Neuron (in vitro differentiated cells): ENCODE measurements around the gene PDSS2.
"Not testable (repeated sequence)": the region's sequence is repeated elsewhere in the genome, so short reads cannot be mapped to it uniquely, and the experiment has no call there.

Experiments
- H2AFZ ChIP-seq: one replicate; pipeline ENCODE4 v1.6.1; 2013; ENCODE audit warnings: low read depth, mild to moderate bottlenecking, inconsistent platforms, low read length, moderate library complexity
- H3K27me3 ChIP-seq: one replicate; pipeline ENCODE4 v1.6.1; 2013; ENCODE audit warnings: low read length; ENCODE audit not compliant: insufficient read depth
- H3K36me3 ChIP-seq: one replicate; pipeline ENCODE4 v1.6.1; 2013; ENCODE audit warnings: low read length; ENCODE audit not compliant: insufficient read depth
- H3K4me1 ChIP-seq: one replicate; pipeline ENCODE4 v1.6.1; 2013; ENCODE audit warnings: low read length; ENCODE audit not compliant: insufficient read depth
- H3K4me3 ChIP-seq: 2 replicates; pipeline ENCODE4 v1.5.1; 2013; ENCODE audit warnings: mild to moderate bottlenecking, low read length, moderate library complexity
- H3K9me3 ChIP-seq: one replicate; pipeline ENCODE4 v1.6.1; 2013; ENCODE audit warnings: low read length

Gene PDSS2

DNA sequence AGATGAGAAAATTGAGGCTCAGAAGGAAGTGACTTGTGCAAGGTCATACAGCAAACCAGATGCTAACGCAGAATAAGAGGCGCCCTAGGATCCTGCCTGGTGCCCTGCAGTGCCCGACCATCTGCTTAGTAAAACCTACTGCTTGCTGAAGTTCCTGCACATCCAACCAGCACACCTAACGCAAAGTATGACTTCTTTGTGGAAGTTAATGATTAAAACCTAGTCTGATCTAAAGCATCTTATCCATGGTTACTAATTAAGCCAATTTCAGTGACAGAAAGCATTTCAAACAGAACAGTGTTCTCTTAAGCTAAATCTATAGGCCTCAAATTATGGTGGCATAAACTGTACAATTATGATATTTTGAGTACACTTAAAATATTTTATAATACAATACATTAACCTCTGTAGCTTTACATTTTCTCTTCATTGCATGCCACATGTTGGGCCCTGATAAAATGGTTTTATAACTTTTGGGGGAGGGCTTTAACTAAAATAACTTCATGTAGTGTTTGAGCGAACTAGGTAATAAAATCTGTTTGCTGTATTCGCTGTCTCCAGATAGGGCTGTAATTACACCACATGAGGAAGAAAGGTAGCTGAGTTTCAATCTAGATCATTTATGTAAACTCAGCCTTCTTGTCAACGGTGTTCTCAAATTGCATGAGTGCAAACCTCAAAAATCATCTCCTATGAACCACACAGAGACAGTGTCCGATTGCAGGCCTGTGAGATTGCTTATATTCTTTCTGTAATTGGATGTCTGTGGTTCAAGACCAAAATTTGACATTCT is 306.5 kb downstream of the PDSS2 start:
- no peak overlapping the region for H3K4me3 ChIP-seq
- H2AFZ ChIP-seq, result no peak overlapping the region
- H3K4me1 ChIP-seq, result peaks cover 11% of the 10 kb centered on the region
- no peaks in the 10 kb centered on the region for H3K36me3 ChIP-seq
- H3K9me3 ChIP-seq, result no peaks in the 10 kb centered on the region
- no peaks in the 10 kb centered on the region for H3K27me3 ChIP-seq

DNA sequence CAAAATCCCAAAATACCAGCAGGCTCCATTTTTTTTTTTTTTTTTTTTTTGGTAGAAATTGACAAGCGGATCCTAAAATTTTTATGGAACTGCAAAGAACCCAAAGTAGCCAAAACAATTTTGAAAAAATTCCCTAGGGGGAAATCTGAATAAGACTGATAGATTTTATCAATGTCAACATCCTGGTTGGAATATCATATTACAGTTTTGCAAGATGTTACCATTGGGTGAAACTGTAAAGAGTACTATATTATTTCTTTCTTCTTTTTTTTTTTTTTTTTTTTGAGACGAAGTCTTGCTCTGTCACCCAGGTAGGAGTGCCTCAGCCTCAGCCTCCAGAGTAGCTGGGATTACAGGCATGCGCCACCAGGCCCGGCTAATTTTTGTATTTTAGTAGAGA is 314.7 kb downstream of the PDSS2 start:
- Histone ChIP-seq H3K9me3 (no peaks in the 10 kb centered on the region), H3K27me3 (no peaks in the 10 kb centered on the region), H2AFZ (no peak overlapping the region), H3K36me3 (no peaks in the 10 kb centered on the region), H3K4me3 (no peak overlapping the region), H3K4me1 (no peaks in the 10 kb centered on the region)

DNA sequence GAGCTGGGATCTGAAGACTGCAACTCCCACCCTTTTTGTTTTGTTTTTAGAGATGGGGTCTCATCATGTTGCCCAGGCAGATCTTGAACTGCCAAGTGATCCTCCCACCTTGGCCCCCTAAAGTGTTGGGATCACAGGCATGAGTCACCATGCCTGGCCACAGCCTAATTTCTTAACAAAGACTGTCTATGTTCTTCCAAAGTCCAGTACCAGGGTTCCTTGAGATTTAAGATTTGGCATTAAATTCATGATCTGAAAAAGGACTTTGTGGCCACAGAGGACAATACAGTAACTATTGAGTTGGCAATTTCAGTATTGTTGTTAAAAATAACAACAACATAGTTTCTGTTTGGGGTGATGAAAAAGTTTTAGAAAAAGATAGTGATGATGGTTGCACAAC is 315.4 kb downstream of the PDSS2 start:
- H3K4me1 ChIP-seq, result no peaks in the 10 kb centered on the region
- no peak overlapping the region for H3K4me3 ChIP-seq

DNA sequence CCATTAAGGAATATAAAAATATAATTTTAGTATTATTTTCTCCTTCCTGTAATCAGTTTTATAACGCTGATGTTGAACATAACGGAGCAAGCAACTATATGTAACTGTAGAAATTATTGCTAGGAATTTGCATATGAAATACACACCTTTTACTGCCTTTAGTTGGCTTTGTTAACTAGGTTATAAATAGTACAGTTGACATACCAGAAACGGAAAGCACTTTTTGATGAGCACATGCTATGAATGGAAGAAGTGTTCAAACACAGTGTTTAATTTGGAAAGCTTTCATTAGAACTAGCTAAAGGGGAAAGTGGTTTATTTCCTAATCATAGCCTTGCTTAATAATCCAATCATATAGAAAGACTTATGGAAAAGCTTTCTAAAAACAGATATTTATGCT is 318.8 kb downstream of the PDSS2 start:
- Histone ChIP-seq H3K27me3 (no peaks in the 10 kb centered on the region), H2AFZ (no peak overlapping the region), H3K4me1 (no peaks in the 10 kb centered on the region), H3K9me3 (no peaks in the 10 kb centered on the region), H3K4me3 (no peak overlapping the region), H3K36me3 (no peaks in the 10 kb centered on the region)

More for the DNA sequence above, 315.4 kb downstream of the PDSS2 start:
- H3K27me3 ChIP-seq, result no peaks in the 10 kb centered on the region
- H3K36me3 ChIP-seq, result no peaks in the 10 kb centered on the region
- H3K9me3 ChIP-seq, result no peaks in the 10 kb centered on the region
- H2AFZ ChIP-seq, result no peak overlapping the region

DNA sequence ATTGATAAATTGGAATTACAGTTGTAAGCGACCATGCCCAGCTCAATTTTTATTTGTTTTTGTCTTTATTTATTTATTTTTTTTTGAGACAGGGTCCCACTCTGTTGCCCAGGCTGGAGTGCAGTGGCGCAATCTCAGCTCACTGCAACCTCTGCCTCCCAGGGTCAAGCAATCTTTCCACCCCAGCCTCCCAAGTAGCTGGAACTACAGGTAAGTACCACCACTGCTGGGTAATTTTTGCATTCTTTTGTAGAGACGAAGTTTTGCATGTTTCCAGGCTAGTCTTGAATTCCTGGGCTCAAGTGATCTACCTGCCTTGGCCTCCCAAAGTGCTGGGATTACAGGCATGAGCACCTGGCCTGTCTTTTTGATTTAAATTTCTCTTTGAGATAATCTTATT is 323.0 kb downstream of the PDSS2 start:
- not testable (repeated sequence) for H3K27me3 ChIP-seq, H3K4me1 ChIP-seq, H2AFZ ChIP-seq, H3K4me3 ChIP-seq, H3K9me3 ChIP-seq, H3K36me3 ChIP-seq

GRCh38 chr6:107135048-107135680 is 324.2 kb downstream of the PDSS2 start:
- H3K4me1 ChIP-seq, H3K36me3 ChIP-seq, H2AFZ ChIP-seq, H3K4me3 ChIP-seq, H3K9me3 ChIP-seq, H3K27me3 ChIP-seq: not testable (repeated sequence)

- Histone ChIP-seq H3K9me3 (no peaks in the 10 kb centered on the region), H3K4me1 (no peaks in the 10 kb centered on the region), H3K27me3 (no peaks in the 10 kb centered on the region), H3K4me3 (no peak overlapping the region), H2AFZ (no peak overlapping the region), H3K36me3 (no peaks in the 10 kb centered on the region)
These were observed 326.9 kb downstream of the PDSS2 start for GRCh38 chr6:107132330-107132954.

DNA sequence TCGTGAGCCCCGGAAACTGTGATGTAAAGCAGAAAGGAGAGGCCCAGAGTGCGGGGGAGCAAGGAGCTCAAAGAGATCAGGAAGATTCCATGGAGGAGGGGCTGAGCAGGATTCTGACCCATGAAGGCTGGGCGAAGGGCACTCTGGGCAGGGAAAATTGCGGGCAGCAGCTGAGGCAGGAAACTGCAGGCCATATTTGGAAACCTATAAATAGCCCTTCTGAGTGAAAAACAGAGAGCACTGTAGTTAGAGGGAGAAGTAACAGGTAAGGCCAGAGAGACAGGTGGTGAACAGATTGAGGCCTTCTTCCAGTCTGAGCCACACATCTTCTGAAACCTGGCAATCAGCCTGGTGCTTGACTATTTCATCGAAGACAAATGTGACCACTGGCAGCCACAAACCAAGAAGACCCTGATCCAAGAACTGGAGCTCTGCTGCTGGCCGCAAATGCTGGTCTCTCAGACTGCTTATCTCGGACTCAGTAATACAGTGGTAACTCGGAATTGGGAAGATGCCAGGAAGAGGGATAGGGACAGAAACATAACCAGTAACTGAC is 329.9 kb downstream of the PDSS2 start:
- no peaks in the 10 kb centered on the region for H3K9me3 ChIP-seq

DNA sequence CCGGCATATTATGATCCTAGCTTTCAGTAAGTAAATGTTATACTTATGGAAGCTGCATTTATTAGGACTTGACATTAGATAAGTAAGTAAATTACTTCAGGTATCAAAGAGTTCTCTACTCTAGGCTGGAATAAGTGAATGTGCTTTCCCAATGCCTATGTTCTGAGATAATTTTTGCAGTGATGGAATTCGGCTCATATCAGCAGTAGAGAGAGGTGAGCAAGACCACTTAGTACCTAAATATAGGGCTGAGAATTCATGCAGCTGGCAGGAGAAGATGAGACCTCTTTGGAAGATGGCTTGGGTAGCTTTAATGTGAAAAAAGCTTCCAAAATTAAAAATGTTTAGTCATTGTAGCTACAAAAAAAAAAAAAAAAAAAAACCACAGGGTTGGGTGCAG is 330.8 kb downstream of the PDSS2 start:
- Histone ChIP-seq H3K4me3 (no peak overlapping the region), H3K27me3 (no peaks in the 10 kb centered on the region), H2AFZ (no peak overlapping the region), H3K36me3 (no peaks in the 10 kb centered on the region), H3K4me1 (peaks cover 7% of the 10 kb centered on the region), H3K9me3 (no peaks in the 10 kb centered on the region)

More for the DNA sequence above, 329.9 kb downstream of the PDSS2 start:
- no peaks in the 10 kb centered on the region for H3K36me3 ChIP-seq
- peaks cover 7% of the 10 kb centered on the region for H3K4me1 ChIP-seq
- H3K27me3 ChIP-seq, result no peaks in the 10 kb centered on the region
- no peak overlapping the region for H2AFZ ChIP-seq
- H3K4me3 ChIP-seq, result no peak overlapping the region

- H3K4me3 ChIP-seq, result no peak overlapping the region
- no peaks in the 10 kb centered on the region for H3K9me3 ChIP-seq
- H3K27me3 ChIP-seq, result no peaks in the 10 kb centered on the region
- peaks cover 7% of the 10 kb centered on the region for H3K4me1 ChIP-seq
- H2AFZ ChIP-seq, result no peak overlapping the region
- no peaks in the 10 kb centered on the region for H3K36me3 ChIP-seq
These were observed 331.2 kb downstream of the PDSS2 start for GRCh38 chr6:107128175-107128574.

- Histone ChIP-seq H2AFZ (no peak overlapping the region), H3K9me3 (no peaks in the 10 kb centered on the region), H3K27me3 (no peaks in the 10 kb centered on the region), H3K36me3 (no peaks in the 10 kb centered on the region), H3K4me1 (peaks cover 7% of the 10 kb centered on the region), H3K4me3 (no peak overlapping the region)
These were observed 333.6 kb downstream of the PDSS2 start for GRCh38 chr6:107125771-107126170.

DNA sequence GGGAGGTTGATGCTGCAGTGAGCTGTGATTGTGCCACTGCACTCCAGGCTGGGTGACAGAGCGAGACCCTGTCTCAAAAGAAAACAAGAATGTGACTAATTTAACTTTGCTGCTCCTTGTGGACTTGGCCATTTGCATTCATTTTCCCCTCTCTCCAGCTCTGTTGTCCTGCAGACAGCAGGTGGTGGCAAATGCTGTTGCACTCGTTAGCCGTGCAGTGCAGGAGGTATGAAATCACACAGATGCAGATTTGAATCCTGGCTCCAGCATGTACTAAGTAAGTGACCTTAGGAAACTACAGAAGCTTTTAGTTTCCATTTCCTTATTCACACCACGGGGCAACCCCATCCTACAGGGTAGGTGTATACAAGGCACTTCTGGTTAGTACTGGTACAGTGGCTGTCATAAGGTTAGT is 334.4 kb downstream of the PDSS2 start:
- no peaks in the 10 kb centered on the region for H3K36me3 ChIP-seq

DNA sequence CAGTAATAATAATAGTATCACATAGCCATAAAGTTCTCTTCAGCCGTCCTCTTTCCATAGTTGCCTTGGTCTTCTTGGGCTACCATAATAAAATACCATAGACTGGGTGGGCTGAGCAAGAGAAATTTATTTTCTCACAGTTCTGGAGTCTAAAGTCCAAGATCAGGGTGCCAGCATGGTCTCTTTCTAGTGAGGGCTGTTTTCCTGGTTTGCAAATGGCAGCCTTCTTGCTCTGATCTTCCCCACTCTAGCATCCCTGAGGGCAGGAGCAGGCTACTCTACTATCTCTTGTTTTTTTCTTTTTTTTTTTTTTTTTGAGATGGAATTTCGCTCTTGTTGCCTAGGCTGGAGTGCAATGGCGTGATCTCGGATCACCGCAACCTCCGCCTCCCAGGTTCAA is 335.9 kb downstream of the PDSS2 start:
- H3K4me1 ChIP-seq, result peaks cover 7% of the 10 kb centered on the region
- no peaks in the 10 kb centered on the region for H3K27me3 ChIP-seq
- no peak overlapping the region for H3K4me3 ChIP-seq
- no peak overlapping the region for H2AFZ ChIP-seq
- no peaks in the 10 kb centered on the region for H3K9me3 ChIP-seq
- H3K36me3 ChIP-seq, result no peaks in the 10 kb centered on the region

More for the DNA sequence above, 334.4 kb downstream of the PDSS2 start:
- Histone ChIP-seq H3K4me1 (peaks cover 7% of the 10 kb centered on the region), H2AFZ (no peak overlapping the region), H3K27me3 (no peaks in the 10 kb centered on the region), H3K4me3 (no peak overlapping the region), H3K9me3 (no peaks in the 10 kb centered on the region)
